Stimulated activated CD8-positive, alpha-beta memory T cell treated with anti-CD3 and anti-CD28 coated beads, Interleukin-12 subunit alpha, Interleukin-12 subunit beta, amount 100 ng/mL, for 1 hour (primary cell): ENCODE data around the gene PIGQ.
A peak's percentile ranks its signal among the peaks of the same experiment; 100 is the strongest.

Experiments
- DNase-seq: peaks from one replicate; pipeline ENCODE4 v3.0.0-alpha.2; 2020; ENCODE audit warnings: low read depth

The PIGQ gene

DNA sequence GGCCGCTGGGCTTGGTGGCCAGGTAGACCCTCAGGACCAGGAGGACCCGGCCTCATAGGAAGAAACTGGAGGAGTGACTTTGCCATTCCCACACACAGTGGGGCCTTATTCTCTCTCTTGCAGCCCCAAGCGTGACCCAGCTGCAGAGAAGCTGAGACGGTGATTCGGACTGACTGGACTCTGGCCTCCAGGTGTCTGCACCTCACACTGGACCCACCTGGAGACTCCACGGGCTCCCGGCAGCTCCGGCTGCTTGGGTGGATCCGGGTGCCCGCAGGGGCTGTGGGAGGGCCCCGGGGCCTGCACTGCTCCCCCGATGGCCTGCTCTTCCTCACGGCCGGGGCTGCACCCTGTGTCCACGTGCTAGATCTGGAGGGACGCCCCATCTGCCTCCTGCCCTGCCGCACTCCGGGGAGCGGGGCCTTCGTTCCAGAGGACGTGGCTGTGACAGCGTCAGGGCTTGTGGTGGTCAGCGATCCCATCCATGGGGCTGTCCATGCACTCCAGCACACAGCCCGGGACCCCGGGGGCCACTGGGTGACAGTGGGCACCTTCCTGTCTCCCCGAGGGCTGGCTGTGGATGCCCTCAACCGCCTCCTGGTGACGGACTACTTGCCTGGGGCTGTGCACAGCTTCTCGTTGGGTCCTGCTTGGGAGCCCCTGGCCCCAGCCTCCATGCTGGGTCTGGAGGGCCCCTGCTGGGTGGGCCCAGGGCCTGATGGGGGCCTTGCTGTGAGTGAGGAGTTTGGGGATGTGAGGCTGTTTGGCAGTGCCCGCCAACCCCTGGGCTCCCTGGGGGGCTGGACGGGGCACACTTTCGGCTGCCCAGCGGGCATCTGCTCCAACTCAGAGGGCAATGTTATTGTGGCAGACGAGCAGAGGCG is 2.2 kb upstream of the PIGQ start:
- no peak for DNase-seq

DNA sequence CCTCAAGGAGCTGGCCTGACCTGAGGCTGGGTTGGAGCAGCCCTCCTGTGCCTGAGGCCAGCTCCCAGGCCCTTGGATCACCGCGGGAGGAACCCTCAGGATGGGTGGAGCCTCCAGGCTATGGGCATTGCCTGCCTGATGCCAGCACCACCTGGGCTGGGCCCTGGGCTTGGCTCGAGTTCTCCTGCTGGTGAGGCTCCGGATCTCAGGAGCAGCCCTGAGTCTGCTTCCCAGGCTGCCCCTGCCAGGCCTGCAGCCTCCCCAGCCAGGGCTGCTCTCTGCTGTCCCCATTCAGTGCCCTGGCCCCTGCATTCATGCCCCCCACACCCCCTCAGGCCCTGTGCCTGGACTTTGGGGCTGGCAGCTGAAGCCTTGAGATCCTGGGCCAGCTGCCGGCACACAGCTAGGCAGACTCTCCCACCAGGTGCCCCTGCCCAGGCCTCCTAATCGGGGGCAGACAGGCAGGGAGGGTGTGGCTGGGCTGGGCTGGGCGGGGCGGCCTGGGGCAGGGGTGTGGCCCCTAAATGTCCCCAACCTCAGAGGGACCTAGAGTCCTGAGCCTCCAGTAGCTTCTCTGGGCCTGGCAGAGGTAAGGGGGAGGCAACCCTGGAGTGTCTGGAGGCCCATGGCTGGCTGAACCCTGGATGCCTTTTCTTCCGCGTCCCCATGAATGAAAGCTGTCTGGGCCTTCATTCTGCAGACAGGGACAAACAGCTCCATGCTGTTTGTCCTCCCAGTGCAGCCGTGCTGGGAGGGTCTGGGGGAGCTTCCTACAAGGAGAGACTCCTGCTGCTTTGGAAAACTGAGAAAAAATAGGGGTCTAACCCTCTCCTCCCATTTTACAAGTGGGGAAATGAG is 1.1 kb upstream of the PIGQ start:
- DNase-seq = no peak

DNA sequence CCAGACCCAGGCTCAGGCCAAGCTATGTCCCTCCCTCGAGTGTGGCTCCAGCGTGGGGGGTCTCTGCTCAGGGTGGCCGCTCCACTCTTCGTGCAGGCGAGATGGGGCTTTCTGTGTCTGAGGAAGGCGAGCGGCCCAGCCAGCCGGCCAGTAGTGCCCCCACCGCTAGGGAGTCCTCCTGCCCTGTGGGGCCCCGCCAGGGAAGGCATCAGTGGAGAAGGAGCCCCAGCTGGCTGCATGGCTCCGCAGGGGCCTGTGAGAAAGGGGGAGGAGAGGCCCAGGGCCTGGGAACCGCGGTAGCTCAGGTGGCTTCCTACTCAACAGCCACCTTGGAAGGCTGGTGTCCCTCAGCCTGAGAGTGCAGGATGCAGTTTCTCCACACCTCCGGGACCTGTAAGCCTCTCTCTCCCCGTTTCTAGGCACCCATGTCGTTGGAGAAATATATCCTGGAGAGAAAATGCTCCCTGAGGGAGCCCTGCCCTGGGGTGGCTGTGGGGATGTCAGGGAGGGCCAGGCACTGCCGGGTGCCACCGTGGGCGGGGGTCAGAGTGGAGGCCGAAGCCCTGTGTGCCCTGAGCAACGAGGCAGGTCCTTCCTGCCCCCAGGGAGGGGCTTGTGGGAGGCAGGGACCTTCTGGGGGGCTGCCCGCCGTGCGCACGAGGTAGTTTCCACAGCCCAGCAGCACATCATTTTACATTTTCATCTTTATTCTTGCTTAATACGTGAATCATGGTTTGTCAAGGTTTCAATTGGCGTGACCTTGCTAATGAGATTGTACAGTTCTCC is 3.3 kb downstream of the PIGQ start:
- no peak for DNase-seq

DNA sequence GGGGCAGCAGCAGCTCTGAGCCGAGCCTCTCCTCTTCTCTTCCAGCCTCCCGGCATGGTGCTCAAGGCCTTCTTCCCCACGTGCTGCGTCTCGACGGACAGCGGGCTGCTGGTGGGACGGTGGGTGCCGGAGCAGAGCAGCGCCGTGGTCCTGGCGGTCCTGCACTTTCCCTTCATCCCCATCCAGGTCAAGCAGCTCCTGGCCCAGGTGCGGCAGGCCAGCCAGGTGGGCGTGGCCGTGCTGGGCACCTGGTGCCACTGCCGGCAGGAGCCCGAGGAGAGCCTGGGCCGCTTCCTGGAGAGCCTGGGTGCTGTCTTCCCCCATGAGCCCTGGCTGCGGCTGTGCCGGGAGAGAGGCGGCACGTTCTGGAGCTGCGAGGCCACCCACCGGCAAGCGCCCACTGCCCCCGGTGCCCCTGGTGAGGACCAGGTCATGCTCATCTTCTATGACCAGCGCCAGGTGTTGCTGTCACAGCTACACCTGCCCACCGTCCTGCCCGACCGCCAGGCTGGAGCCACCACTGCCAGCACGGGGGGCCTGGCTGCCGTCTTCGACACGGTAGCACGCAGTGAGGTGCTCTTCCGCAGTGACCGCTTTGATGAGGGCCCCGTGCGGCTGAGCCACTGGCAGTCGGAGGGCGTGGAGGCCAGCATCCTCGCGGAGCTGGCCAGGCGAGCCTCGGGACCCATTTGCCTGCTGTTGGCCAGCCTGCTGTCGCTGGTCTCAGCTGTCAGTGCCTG is 4.4 kb downstream of the PIGQ start:
- no peak for DNase-seq

DNA sequence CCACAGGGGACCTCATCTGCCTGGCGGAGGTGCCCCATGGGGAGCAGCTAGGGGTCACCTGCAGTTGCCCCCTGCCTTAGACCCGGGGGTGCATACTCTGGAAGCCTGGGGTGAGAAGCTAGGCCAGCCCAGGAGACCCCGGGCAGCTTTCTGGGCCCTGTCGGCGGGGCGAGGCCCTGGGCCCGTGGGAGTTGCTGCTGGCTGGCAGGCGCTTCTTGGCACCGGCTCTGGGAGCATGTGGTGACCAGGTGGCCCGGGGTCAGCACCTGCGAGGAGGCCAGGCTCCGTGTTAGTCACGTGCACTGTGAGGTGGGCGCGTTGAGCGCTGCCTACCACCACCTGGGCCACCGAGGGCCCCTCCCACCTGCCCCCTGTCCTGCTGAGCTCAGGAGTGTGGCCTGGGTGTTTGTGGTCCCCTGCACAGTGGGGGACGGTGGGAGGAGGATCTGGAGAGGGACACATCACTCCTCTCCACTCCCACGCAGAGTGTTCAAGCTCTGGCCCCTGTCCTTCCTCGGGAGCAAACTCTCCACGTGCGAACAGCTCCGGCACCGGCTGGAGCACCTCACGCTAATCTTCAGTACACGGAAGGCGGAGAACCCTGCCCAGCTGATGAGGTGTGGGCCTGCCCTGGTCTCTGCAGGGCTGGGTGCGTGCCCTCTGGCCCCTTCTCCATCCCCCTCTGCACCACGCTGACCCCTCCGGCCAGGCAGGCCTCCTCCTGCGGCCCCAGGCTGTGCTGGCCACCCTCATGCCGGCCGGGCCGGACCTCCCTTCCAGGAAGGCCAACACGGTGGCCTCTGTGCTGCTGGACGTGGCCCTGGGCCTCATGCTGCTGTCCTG is 5.8 kb downstream of the PIGQ start:
- no peak for DNase-seq

DNA sequence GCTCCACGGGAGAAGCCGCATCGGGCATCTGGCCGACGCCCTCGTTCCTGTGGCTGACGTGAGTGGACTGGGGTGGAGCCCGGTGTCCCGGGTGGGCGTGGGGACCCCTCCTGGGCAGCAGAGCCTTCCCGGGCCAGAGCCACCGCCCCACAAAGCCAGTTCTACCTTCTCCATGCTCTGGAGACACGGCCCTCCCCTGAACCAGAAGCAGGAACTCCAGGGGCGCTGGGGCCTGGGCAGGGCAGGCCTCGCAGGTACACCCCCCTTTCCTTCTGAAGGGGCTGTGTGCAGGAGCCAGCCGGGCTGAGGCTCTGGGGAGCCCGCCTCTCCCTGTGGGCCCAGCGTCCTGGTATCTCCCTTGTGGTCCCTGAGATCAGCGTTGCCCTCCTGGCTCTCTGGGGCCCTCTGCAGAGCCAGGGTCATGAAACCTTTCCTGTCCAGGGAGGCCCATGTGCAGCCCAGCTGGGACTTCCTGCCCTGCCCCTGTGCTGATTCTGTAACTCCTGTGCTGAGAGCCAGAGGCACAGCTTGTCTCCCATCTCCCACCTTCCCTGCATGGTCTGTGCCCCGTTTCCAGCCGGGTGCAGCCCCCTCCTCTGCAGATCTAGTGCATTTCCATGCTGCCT is 6.5 kb downstream of the PIGQ start:
- no peak for DNase-seq

DNA sequence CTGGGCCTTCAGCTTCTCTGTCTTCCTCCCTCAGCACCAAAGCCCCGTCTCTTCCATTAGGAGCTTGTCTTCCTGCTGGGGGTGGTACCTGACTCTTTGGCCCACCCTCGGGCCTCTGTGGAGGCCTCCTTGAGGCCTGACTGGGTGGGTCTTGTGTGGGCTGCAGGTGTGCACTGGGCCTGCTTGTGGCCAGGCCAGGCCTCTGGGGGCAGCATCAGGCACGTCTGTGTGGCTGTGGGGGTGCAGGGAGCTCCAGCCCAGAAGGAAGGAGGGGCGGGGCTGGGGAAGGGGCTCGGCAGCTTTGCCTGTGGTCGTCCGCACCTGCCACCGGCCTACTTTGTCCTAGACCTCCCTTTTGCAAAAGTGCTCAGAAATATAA is 7.0 kb downstream of the PIGQ start:
- no peak for DNase-seq

DNA sequence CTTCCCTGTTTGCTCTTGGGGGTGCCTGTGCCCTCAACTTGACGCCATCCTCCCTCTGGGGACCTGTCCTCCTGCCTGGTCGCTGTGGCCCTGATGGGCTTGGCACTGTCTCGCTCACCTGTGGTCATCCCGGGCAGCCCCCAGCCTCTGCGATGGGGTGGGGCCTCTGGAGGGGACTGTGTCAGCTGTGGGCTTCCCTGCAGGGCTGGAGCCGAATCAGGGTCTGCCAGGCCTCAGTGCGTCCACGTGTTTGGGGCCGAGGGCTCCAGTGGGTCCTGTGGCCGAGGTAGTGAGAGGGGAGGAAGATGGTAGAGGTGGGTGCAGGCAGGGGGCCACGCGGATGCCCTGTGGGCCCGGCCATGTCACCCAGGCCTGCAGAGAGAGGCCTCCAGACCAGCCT is 8.0 kb downstream of the PIGQ start:
- DNase-seq = no peak

DNA sequence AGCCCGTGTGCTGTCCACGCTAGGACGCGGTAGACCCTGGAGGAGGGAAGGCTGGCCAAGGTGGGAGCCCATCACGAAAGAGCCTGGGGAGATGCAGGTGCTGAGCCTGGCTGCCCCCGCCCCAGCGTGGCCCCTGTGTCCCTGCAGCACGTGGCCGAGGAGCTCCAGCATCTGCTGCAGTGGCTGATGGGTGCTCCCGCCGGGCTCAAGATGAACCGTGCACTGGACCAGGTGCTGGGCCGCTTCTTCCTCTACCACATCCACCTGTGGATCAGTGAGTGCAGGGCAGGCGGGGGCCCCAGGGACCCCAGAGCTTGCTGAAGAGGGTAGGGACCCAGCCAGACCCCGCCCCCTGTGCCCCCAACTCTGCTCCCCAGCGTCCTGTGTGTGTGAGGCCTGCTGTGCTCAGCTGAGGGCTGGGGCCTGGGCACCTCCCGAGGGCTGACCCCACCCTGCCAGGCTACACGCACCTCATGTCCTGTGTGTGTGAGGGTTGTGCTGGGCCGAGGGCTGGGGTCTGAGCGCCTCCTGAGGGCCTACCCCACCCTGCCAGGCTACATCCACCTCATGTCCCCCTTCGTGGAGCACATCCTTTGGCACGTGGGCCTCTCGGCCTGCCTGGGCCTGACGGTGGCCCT is 8.6 kb downstream of the PIGQ start:
- DNase-seq = no peak

DNA sequence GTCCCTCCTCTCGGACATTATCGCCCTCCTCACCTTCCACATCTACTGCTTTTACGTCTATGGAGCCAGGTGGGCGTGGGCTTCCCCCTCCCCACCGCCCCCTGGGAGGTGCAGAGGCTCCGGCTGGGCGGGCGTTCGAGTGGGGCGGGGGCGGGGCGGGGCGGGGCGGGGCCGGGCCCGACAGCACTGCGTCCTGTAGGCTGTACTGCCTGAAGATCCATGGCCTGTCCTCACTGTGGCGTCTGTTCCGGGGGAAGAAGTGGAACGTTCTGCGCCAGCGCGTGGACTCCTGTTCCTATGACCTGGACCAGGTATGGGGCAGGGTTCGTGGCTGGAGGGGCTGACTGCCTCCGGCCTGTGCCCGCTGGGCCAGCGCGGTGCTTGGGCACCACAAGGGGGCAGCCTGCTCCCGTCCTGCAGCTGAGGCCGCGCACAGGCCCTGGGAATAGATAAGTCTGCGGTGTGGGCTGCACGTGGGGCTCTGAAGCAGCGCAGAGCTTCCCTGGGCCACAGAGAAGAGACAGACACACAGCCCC is 9.2 kb downstream of the PIGQ start:
- peak; percentile 34 for DNase-seq

DNA sequence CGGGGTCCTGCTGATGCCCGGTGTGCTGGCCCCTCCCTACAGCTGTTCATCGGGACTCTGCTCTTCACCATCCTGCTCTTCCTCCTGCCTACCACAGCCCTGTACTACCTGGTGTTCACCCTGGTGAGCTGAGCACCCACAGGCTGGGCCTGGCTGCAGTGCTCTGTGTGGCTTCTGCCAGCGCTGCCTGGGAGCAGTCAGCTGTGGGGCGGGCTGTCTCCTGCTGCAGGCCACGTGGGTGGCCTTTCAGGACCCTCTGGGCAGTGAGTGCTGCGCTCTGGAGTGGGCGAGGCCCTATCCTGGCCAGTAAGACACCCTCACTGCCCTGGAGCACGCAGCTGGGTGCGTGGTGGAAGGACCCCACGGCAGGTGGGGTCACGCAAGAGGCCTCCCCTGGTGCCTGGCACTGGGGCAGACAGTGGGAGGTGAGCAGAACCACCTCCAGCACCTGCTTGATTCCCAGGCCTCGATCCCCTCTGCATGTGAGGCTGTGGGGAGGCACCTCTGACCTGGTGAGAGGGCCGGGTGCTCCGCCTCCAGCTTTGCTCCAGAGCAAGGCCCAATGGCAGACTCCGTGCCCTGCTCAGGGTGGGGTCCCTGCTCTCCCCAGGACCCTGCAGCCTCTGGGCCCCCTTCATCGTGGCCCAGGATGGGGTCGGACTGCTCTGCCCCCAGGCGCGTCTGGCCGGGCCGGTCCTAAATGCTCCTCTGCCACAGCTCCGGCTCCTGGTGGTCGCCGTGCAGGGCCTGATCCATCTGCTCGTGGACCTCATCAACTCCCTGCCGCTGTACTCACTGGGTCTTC is 10.6 kb downstream of the PIGQ start:
- DNase-seq = no peak

DNA sequence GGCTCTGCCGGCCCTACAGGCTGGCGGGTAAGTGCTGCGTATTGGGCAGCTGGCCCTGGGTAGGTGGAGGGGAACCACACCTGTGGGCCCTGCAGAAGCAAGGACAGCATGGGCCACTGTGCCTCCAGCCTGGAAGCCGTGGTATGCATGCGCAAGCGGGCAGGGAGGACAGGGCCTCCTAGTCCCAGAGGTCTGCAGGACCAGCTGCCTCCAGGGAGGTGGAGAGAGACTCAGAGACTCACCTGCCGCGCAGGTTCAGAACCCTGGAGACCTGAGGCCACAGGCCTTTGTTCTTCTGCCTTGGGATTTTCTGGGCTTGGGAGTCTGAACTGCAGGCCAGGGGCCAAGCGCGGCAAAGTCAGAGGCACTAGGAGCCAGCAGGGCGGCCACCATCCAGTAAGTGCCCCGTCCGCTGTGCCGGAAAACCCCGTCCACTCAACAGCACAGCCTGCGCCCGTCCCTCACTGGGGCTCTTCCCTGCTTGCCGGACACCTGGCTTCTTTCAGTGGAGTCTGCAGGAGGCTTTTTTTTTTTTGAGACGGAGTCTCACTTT is 11.3 kb downstream of the PIGQ start:
- no peak for DNase-seq

DNA sequence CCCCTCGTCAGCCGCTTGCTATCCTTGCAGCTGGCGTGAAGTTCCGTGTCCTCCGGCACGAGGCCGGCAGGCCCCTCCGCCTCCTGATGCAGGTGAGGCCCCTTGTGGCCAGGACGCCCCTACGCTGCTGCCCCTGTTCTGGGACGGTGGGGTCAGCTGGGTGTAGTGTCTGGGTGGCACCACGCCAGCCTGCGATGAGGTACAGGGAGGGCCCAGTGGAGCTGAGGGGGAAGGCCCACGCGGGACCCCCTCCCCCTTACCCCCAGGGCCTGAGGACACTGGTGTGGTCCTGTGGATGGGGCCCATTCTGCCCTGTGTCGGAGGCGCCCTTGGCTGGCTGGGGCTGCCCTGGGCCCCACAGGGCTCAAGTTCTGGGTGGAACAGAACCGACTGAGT is 12.4 kb downstream of the PIGQ start:
- DNase-seq = no peak

DNA sequence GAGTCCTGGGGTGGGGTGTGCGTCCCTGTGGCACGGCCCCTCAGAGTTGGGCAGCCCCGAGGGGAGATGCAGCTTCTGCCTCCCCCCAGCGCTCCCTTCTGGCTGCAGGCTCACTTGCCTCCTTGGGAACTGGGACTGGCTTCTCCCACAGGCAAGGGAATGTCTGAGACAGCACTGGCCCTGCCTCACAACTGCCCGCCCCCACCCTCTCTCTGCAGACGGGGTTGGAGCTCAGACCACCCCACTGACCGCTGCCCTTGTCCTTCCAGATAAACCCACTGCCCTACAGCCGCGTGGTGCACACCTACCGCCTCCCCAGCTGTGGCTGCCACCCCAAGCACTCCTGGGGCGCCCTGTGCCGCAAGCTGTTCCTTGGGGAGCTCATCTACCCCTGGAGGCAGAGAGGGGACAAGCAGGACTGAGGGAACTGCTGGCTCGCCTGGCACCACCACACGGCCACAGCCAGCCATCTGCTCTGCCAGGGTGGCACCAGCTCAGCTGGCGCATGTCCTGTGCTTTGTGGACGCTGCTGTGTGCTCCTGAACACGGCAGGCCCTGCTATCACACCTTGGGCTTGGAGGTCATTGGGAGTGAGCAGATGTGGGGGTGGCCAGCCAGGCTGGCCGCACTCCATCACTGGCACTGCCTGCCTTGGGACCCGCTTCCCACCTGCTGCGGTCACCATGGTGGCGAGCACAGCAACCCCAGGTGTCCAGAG is 13.0 kb downstream of the PIGQ start:
- no peak for DNase-seq

DNA sequence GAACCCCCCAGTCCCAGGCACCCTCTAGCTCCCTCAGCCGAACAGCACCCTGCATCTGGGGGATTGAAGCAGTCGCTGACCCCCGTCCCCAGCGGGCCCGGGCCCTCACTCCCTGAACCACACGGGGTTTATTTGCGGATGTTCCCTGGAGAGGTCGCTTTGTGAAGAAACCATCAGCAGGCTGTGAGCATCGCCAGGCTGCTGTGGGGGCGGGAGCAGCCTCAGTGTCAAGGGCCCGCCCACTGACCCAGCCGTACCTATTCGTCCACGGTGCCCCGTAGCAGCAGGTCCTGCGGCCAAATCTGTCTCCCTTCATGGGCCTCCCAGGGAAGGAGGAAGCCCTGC is 13.7 kb downstream of the PIGQ start:
- DNase-seq = no peak

DNA sequence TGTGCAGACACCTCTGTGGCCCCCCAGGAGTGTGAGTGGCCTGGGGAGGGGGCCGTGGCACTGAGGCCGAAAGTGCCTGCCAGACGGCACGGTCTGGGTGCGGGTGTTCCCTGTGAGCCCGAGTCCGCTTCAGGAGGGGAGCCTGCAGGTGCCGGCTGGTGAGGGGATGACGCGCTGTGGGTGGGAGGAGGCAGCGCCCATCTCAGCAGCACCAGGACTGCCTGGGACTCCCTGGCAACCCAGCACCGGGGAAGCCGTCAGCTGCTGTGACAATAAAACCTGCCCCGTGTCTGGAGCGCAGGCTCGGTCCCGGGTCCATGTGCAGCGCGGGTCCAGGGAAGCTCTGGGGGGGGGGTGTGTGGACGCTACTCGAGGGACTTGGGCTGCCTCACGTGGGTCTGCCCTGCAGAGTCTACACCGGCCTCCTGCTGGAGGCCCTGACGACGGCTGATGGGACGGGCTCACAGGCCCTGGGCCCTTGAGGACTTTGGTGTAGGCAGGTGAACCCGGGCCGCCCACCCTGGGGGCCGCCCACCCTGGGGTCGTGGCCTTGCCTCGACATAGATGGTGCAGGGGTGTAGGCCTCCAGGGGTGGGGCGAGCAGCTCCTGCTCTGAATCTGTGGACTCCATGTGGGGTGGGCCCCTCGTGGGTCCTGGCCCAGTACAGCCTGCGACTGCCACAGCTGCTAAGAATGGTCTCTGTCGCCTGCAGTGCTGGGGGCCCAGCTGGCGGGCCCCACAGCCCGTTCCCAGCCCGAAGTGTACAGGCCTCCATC is 14.2 kb downstream of the PIGQ start:
- no peak for DNase-seq

DNA sequence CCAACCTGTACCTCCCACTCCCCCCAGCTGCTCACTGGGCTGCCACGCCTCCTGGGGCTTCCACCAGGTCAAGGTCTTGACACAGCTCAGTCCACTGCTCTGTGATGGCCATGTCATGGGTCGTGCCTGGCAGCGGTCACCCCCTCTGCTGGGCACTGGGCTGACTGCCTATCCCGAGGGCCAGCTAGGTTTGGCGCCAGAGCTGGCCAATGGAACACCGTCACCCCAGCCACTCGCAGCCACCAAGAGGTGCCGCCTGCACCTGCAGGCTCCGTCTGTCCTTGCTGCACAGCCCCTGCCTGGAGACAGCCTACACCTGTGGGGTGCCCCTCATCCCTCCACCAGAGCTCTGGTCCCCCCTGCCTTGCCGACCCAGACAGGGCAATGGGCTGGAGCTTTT is 15.6 kb downstream of the PIGQ start:
- DNase-seq = no peak
